Fibroblast of lung (primary cell): ENCODE measurements around the gene CACNA1A. TPM values are rescaled to one million over a fixed set of nuclear protein-coding genes. Genes with fewer than 3 reads are reported as not detected.
A peak's percentile ranks its signal among the peaks of the same experiment; 100 is the strongest.
"Not testable (repeated sequence)": the region's sequence is repeated elsewhere in the genome, so short reads cannot be mapped to it uniquely, and the experiment has no call there.

ENCODE experiments used
- DNase-seq, 2 donors: peaks; one replicate each; pipeline versions ENCODE4 v3.0.0 to v3.0.0-alpha.2; 2010; ENCODE audit warnings: low read depth in 2 of 2
- H2AFZ ChIP-seq: 2 replicates; pipeline ENCODE4 v1.5.1; 2012; ENCODE audit warnings: low read length, control low read depth, inconsistent platforms
- H3K27ac ChIP-seq: 2 replicates; pipeline ENCODE4 v1.5.1; 2011; ENCODE audit warnings: low read length, control low read depth; ENCODE audit not compliant: insufficient read depth
- H3K27me3 ChIP-seq: 2 replicates; pipeline ENCODE4 v1.5.1; 2011; ENCODE audit warnings: mild to moderate bottlenecking, low read length; ENCODE audit not compliant: control insufficient read depth, insufficient read depth
- H3K36me3 ChIP-seq: 2 replicates; pipeline ENCODE4 v1.5.1; 2011; ENCODE audit warnings: low read length; ENCODE audit not compliant: control insufficient read depth, insufficient read depth
- H3K4me1 ChIP-seq: 2 replicates; pipeline ENCODE4 v1.5.1; 2011; ENCODE audit warnings: low read length; ENCODE audit not compliant: control insufficient read depth, insufficient read depth; ENCODE audit errors: extremely low read depth
- H3K4me2 ChIP-seq: 2 replicates; pipeline ENCODE4 v1.5.1; 2011; ENCODE audit warnings: low read length, control low read depth; ENCODE audit not compliant: insufficient read depth; ENCODE audit errors: extremely low read depth
- H3K4me3 ChIP-seq, 4 experiments: fragments of 200-600 bp in 1 of 4; sonication (generic) in 1 of 4; replicated peaks in 1 of 4; 2 replicates each; pipeline ENCODE4 v1.5.1; 2011 to 2016; ENCODE audit warnings: low read length in 4 of 4, low read depth in 3 of 4, mild to moderate bottlenecking in 3 of 4, control low read depth in 2 of 4, inconsistent platforms in 1 of 4, mixed read lengths in 1 of 4; ENCODE audit not compliant: insufficient read depth in 1 of 4; ENCODE audit errors: control extremely low read depth in 1 of 4
- H3K79me2 ChIP-seq: 2 replicates; pipeline ENCODE4 v1.5.1; 2012; ENCODE audit warnings: mild to moderate bottlenecking, low read length, inconsistent platforms; ENCODE audit not compliant: control insufficient read depth, insufficient read depth
- H3K9ac ChIP-seq: 2 replicates; pipeline ENCODE4 v1.5.1; 2011; ENCODE audit warnings: mild to moderate bottlenecking, low read length, control low read depth; ENCODE audit not compliant: insufficient read depth
- H3K9me3 ChIP-seq: 2 replicates; pipeline ENCODE4 v1.5.1; 2012; ENCODE audit warnings: low read depth, low read length; ENCODE audit not compliant: control insufficient read depth, insufficient read depth
- H4K20me1 ChIP-seq: 2 replicates; pipeline ENCODE4 v1.5.1; 2011; ENCODE audit warnings: low read length; ENCODE audit not compliant: control insufficient read depth, insufficient read depth; ENCODE audit errors: extremely low read depth
- EZH2 ChIP-seq: IDR thresholded peaks from 2 replicates; pipeline ENCODE4 v1.5.1; 2012; ENCODE audit warnings: low read length, control low read depth, mild to moderate bottlenecking; ENCODE audit errors: missing control alignments
- polyA plus RNA-seq, 2 donors: library from polyadenylated mRNA; depleted of rRNA in 1 of 2; stranded (reverse) in 1 of 2; unstranded in 1 of 2; fragments of >200 nt; gene quantifications; 2 replicates each; pipeline ENCODE4 v1.2.1, GENCODE V29; 2011 to 2012; ENCODE audit warnings: missing spikeins in 1 of 2
- total RNA-seq: library from RNA; depleted of rRNA; stranded (reverse); fragments of >200 nt; gene quantifications from 2 replicates; pipeline ENCODE4 v1.2.1, GENCODE V29; 2014
- TF ChIP-seq, protein P1 (sequence below), 2 donors: IDR thresholded peaks in 1 of 2; conservative IDR thresholded peaks in 1 of 2; 1 replicate in 1 of 2; 2 replicates in 1 of 2; pipeline ENCODE4 v1.5.1; 2011 to 2012; ENCODE audit warnings: low read length in 2 of 2, control low read depth in 1 of 2, inconsistent platforms in 1 of 2, low read depth in 1 of 2, mild to moderate bottlenecking in 1 of 2

CACNA1A gene
- total and polyA plus RNA-seq, 2 donors (not counting 1 experiment from before 2014, with no cell fraction given) = 0.96 to 9.7 TPM

DNA sequence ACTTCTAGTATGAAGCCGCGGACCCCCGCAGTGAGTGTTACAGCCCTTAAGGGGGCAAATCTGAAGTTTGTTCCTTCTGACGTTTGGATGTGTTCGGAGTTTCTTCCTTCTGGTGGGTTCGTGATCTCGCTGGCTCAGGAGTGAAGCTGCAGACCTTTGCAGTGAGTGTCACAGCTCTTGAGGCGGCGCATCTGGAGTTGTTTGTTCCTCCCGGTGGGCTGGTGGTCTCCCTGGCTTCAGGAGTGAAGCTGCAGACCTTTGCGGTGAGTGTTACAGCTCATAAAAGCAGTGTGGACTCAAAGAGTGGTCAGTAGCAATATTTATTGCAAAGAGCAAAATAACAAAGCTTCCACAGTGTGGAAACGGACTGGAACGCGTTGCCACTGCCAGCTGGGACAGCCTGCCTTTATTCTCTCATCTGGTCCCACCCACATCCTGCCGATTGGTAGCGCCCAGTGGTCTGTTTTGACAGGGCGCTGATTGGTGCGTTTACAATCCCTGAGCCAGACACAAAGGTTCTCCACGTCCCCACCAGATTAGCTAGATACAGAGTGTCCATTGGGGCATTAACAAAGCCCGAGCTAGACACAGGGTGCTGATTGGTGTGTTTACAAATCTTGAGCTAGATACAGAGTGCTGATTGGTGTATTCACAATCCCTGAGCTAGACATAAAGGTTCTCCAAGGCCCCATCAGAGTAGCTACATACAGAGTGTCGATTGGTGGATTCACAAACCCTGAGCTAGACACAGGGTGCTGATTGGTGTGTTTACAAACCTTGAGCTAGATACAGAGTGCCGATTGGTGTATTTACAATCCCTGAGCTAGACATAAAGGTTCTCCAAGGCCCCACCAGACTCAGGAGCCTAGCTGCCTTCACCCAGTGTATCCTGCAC is 320.3 kb downstream of the CACNA1A start:
- not testable (repeated sequence) for H3K4me3 ChIP-seq, H3K9me3 ChIP-seq, H3K4me2 ChIP-seq, H3K4me1 ChIP-seq, H4K20me1 ChIP-seq, H3K27me3 ChIP-seq, H3K79me2 ChIP-seq, H3K27ac ChIP-seq, H3K36me3 ChIP-seq, DNase-seq, H3K9ac ChIP-seq, H2AFZ ChIP-seq

- H3K79me2 ChIP-seq, H3K27me3 ChIP-seq, H3K27ac ChIP-seq, H3K36me3 ChIP-seq, H3K9me3 ChIP-seq, H4K20me1 ChIP-seq, H3K4me3 ChIP-seq, H3K9ac ChIP-seq, H2AFZ ChIP-seq, DNase-seq, H3K4me1 ChIP-seq, H3K4me2 ChIP-seq: not testable (repeated sequence)
Observed at GRCh38 chr19:13184926-13185325, 321.4 kb downstream of the CACNA1A start.

GRCh38 chr19:13181747-13182388 is 324.4 kb downstream of the CACNA1A start:
- H3K79me2 ChIP-seq = no peaks in the 10 kb centered on the region
- peak; percentile 61 to 76 for DNase-seq
- H4K20me1 ChIP-seq = no peaks in the 10 kb centered on the region
- H2AFZ ChIP-seq = peak overlapping the region; percentile 58
- no peak for TF ChIP-seq EZH2
- TF ChIP-seq, protein P1, sequence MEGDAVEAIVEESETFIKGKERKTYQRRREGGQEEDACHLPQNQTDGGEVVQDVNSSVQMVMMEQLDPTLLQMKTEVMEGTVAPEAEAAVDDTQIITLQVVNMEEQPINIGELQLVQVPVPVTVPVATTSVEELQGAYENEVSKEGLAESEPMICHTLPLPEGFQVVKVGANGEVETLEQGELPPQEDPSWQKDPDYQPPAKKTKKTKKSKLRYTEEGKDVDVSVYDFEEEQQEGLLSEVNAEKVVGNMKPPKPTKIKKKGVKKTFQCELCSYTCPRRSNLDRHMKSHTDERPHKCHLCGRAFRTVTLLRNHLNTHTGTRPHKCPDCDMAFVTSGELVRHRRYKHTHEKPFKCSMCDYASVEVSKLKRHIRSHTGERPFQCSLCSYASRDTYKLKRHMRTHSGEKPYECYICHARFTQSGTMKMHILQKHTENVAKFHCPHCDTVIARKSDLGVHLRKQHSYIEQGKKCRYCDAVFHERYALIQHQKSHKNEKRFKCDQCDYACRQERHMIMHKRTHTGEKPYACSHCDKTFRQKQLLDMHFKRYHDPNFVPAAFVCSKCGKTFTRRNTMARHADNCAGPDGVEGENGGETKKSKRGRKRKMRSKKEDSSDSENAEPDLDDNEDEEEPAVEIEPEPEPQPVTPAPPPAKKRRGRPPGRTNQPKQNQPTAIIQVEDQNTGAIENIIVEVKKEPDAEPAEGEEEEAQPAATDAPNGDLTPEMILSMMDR (conservative IDR thresholded peaks at IDR 0.05 in 1 of 2, IDR thresholded peaks at IDR 0.05 in 1 of 2; ENCODE audit: low read depth in 1 of 2, low read length in 2 of 2) = no peak
- no peak overlapping the region for H3K4me2 ChIP-seq
- no peaks in the 10 kb centered on the region for H3K36me3 ChIP-seq
- H3K4me1 ChIP-seq = peaks cover 8% of the 10 kb centered on the region
- no peaks in the 10 kb centered on the region for H3K9me3 ChIP-seq
- H3K4me3 ChIP-seq = no peak overlapping the region
- H3K9ac ChIP-seq = no peak overlapping the region
- H3K27me3 ChIP-seq = no peaks in the 10 kb centered on the region
- H3K27ac ChIP-seq = peak overlapping the region; percentile 34

DNA sequence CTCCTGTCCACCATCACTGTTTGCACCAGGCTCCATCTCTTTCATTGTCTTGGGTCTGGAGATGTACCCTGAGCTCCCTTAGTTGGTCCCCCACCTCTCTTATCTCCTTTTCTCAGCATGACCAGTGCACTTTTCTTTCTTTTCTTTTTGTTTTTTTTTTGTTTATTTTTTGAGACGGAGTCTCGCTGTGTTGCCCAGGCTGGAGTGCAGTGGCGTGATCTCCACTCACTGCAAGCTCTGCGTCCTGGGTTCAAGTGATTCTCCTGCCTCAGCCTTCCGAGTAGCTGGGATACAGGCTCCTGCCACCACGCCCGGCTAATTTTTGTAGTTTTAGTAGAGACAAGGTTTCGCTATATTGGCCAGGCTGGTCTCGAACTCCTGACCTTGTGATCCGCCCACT is 328.0 kb downstream of the CACNA1A start:
- H3K9me3 ChIP-seq, H3K4me1 ChIP-seq, H3K4me2 ChIP-seq: not testable (repeated sequence)

GRCh38 chr19:13177584-13177983 is 328.7 kb downstream of the CACNA1A start:
- not testable (repeated sequence) for H3K27me3 ChIP-seq, H3K36me3 ChIP-seq, DNase-seq, H3K79me2 ChIP-seq, H3K4me3 ChIP-seq, H3K27ac ChIP-seq, H4K20me1 ChIP-seq, H2AFZ ChIP-seq, H3K9ac ChIP-seq, H3K9me3 ChIP-seq, H3K4me2 ChIP-seq
- peaks cover 14% of the 10 kb centered on the region for H3K4me1 ChIP-seq

More for the DNA sequence above, 328.0 kb downstream of the CACNA1A start:
- not testable (repeated sequence) for H3K9ac ChIP-seq, H3K27ac ChIP-seq, H3K79me2 ChIP-seq, H2AFZ ChIP-seq, H3K27me3 ChIP-seq, H3K36me3 ChIP-seq, H3K4me3 ChIP-seq, DNase-seq, H4K20me1 ChIP-seq
